ENCODE data around the gene GGT1. TPM values are rescaled to one million over a fixed set of nuclear protein-coding genes. Genes with fewer than 3 reads are reported as not detected.

Gene GGT1
- total RNA-seq, 1 donor from 2014 or later, result 7.3 TPM

GRCh38 chr22:24580276-24580675 is 22.7 kb upstream of the GGT1 start:
- intact Hi-C loops (cut with micrococcal nuclease), result no loop called here
- CTCF ChIA-PET, result no interaction called here
- POLR2A ChIA-PET, result no interaction called here
- H3K4me1 Mint-ChIP-seq, result no peaks in the 10 kb centered on the region
- ATAC-seq (ENCODE audit: low read depth) (no peak), DNase-seq (no peak)
- no peak overlapping the region for H3K27ac Mint-ChIP-seq
- TF ChIP-seq, protein P1, sequence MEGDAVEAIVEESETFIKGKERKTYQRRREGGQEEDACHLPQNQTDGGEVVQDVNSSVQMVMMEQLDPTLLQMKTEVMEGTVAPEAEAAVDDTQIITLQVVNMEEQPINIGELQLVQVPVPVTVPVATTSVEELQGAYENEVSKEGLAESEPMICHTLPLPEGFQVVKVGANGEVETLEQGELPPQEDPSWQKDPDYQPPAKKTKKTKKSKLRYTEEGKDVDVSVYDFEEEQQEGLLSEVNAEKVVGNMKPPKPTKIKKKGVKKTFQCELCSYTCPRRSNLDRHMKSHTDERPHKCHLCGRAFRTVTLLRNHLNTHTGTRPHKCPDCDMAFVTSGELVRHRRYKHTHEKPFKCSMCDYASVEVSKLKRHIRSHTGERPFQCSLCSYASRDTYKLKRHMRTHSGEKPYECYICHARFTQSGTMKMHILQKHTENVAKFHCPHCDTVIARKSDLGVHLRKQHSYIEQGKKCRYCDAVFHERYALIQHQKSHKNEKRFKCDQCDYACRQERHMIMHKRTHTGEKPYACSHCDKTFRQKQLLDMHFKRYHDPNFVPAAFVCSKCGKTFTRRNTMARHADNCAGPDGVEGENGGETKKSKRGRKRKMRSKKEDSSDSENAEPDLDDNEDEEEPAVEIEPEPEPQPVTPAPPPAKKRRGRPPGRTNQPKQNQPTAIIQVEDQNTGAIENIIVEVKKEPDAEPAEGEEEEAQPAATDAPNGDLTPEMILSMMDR (IDR thresholded peaks at IDR 0.05), result no peak
- H3K9me3 Mint-ChIP-seq, result no peaks in the 10 kb centered on the region
- H3K4me3 Mint-ChIP-seq, result no peak overlapping the region
- no peaks in the 10 kb centered on the region for H3K27me3 Mint-ChIP-seq
- peaks cover 15% of the 10 kb centered on the region for H3K36me3 Mint-ChIP-seq (ENCODE audit: low read depth)

- H3K4me3 Mint-ChIP-seq, result no peak overlapping the region
- POLR2A ChIA-PET, result interaction anchor here (0.6 kb wide), 1 partner anchor 8 kb away, joined by 3 read pairs; no protein-coding TSS in a partner anchor
- CTCF ChIA-PET, result no interaction called here
Observed at GRCh38 chr22:24582056-24582814, 20.8 kb upstream of the GGT1 start.

DNA sequence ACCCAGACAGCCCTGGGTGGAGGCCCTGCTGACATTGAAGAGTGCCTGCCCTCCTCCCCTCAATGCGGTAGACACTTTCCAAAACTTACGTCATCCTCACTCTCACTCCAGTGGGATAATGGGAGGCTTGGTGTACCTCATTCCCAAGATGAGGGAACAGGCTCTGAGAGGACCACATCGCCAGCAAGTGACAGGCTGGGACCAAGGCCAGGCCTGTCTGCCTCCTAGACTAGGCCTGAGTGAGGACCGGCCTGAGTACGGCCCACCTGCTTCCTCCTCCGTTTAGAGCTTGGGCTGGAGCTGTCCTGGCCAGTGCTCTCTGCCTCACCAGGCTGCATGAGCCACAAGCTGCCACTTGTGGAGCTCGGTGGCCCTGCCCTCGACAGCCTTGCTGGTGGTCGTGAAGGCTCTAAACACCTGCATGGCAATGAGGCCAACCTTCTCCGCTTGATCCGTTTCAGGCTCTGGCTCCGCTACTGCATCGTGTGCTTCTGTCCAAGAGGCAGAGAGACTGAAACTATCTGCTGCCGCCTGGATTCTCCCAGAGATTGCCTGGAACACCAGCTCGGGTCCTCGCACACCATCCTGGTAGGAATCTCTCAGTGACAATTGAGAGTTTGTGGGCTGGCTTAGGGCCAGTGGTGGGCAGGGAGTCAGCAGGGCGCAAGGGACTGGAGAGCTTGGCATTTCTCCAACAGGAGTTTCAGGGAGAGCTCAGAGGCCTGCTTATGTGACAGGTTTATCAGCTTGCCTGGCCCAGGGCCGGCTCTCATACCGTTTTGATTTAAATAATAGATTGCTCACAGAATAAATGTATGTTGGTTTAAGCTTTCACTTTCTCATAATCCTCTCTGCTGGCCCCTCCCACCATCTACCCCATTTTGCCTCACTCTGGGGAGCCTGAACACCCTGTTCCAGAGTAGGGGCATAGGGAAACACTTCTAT is 19.5 kb upstream of the GGT1 start:
- intact Hi-C loops (cut with micrococcal nuclease), result no loop called here
- CTCF ChIA-PET, result no interaction called here
- DNase-seq (no peak), ATAC-seq (ENCODE audit: low read depth) (no peak)
- Mint-ChIP-seq H3K9me3 (no peaks in the 10 kb centered on the region), H3K27me3 (no peaks in the 10 kb centered on the region), H3K27ac (no peak overlapping the region), H3K4me1 (no peaks in the 10 kb centered on the region), H3K36me3 (ENCODE audit: low read depth) (no peaks in the 10 kb centered on the region), H3K4me3 (no peak overlapping the region)
- TF ChIP-seq, protein P1 (IDR thresholded peaks at IDR 0.05), result no peak
- POLR2A ChIA-PET, result interaction anchor here (0.6 kb wide), 1 partner anchor 28 kb away, joined by 3 read pairs; no protein-coding TSS in a partner anchor

More at GRCh38 chr22:24582056-24582814, 20.8 kb upstream of the GGT1 start:
- Mint-ChIP-seq H3K27ac (no peak overlapping the region), H3K27me3 (no peaks in the 10 kb centered on the region), H3K4me1 (no peaks in the 10 kb centered on the region), H3K36me3 (ENCODE audit: low read depth) (peaks cover 5% of the 10 kb centered on the region), H3K9me3 (no peaks in the 10 kb centered on the region)
- intact Hi-C loops (cut with micrococcal nuclease), result no loop called here
- TF ChIP-seq, protein P1 (IDR thresholded peaks at IDR 0.05), result no peak
- ATAC-seq (ENCODE audit: low read depth), result no peak
- no peak for DNase-seq

GRCh38 chr22:24584166-24584790 is 18.7 kb upstream of the GGT1 start:
- Mint-ChIP-seq H3K4me3 (no peak overlapping the region), H3K27me3 (no peaks in the 10 kb centered on the region), H3K36me3 (ENCODE audit: low read depth) (no peaks in the 10 kb centered on the region), H3K9me3 (no peaks in the 10 kb centered on the region), H3K27ac (no peak overlapping the region), H3K4me1 (no peaks in the 10 kb centered on the region)
- DNase-seq (no peak), ATAC-seq (ENCODE audit: low read depth) (no peak)
- TF ChIP-seq, protein P1 (IDR thresholded peaks at IDR 0.05), result no peak
- ChIA-PET CTCF (no interaction called here), POLR2A (no interaction called here)
- intact Hi-C loops (cut with micrococcal nuclease), result no loop called here

Measured in activated B cell treated with CpG ODN at 0.5 μM for 24 hours (primary cell).